ENCODE results near the gene ASIC4.

Gene ASIC4

GRCh38 chr2:219514196-219514761 lies at the start of gene ASIC4:
Gene ASIC4, plus strand, starts transcription at chr2:219514482. Its CDS starts 243 bp downstream, at chr2:219514725.
- DNase-seq (ENCODE audit: low spot score) = no peak

- no peak for DNase-seq (ENCODE audit: low spot score)
Observed at GRCh38 chr2:219465659-219466561, 48.4 kb upstream of the ASIC4 start.

GRCh38 chr2:219466816-219467735 lies 47.2 kb upstream of the ASIC4 start:
- DNase-seq (ENCODE audit: low spot score) = no peak

GRCh38 chr2:219467736-219468075 lies 46.6 kb upstream of the ASIC4 start:
- DNase-seq (ENCODE audit: low spot score) = no peak

GRCh38 chr2:219468410-219469185 lies 45.7 kb upstream of the ASIC4 start:
- DNase-seq (ENCODE audit: low spot score) = no peak

GRCh38 chr2:219469186-219469724 lies 45.0 kb upstream of the ASIC4 start:
- DNase-seq (ENCODE audit: low spot score) = no peak

GRCh38 chr2:219470429-219470828 lies 43.9 kb upstream of the ASIC4 start:
- no peak for DNase-seq (ENCODE audit: low spot score)

- no peak for DNase-seq (ENCODE audit: low spot score)
Observed at GRCh38 chr2:219471476-219472371, 42.6 kb upstream of the ASIC4 start.

- no peak for DNase-seq (ENCODE audit: low spot score)
Observed at GRCh38 chr2:219472629-219473187, 41.6 kb upstream of the ASIC4 start.

- DNase-seq (ENCODE audit: low spot score) = no peak
Observed at GRCh38 chr2:219473511-219473910, 40.8 kb upstream of the ASIC4 start.

- no peak for DNase-seq (ENCODE audit: low spot score)
Observed at GRCh38 chr2:219474285-219475060, 39.8 kb upstream of the ASIC4 start.

GRCh38 chr2:219475278-219475677 lies 39.0 kb upstream of the ASIC4 start:
- no peak for DNase-seq (ENCODE audit: low spot score)

- peak; percentile 64 for DNase-seq (ENCODE audit: low spot score)
Observed at GRCh38 chr2:219475697-219476651, 38.3 kb upstream of the ASIC4 start.

GRCh38 chr2:219476652-219477151 lies 37.6 kb upstream of the ASIC4 start:
- DNase-seq (ENCODE audit: low spot score) = no peak

GRCh38 chr2:219477179-219477578 lies 37.1 kb upstream of the ASIC4 start:
- no peak for DNase-seq (ENCODE audit: low spot score)

- no peak for DNase-seq (ENCODE audit: low spot score)
Observed at GRCh38 chr2:219477815-219478214, 36.5 kb upstream of the ASIC4 start.

GRCh38 chr2:219478916-219479315 lies 35.4 kb upstream of the ASIC4 start:
- no peak for DNase-seq (ENCODE audit: low spot score)

GRCh38 chr2:219480004-219480403 lies 34.3 kb upstream of the ASIC4 start:
- DNase-seq (ENCODE audit: low spot score) = no peak

Measured in Ammon's horn (tissue), 1 donor.